ENCODE results near the gene COG1.

Gene COG1

GRCh38 chr17:73227944-73228343, 35.1 kb downstream of the COG1 start:
- no peak overlapping the region for H3K4me3 ChIP-seq (ENCODE audit: low read depth, low read length)
- no peak for DNase-seq

GRCh38 chr17:73228748-73229236, 35.9 kb downstream of the COG1 start:
- no peaks in the 10 kb centered on the region for H3K9me3 ChIP-seq (ENCODE audit: severe bottlenecking)
- peak; percentile 31 for DNase-seq
- no peak overlapping the region for H3K4me3 ChIP-seq (ENCODE audit: low read depth, low read length)
- TF ChIP-seq CTCF (IDR thresholded peaks at IDR 0.05; ENCODE audit: low read depth, low read length), result no peak
- H3K36me3 ChIP-seq, result peaks cover 17% of the 10 kb centered on the region
- no peak overlapping the region for H3K27ac ChIP-seq
- no peaks in the 10 kb centered on the region for H3K27me3 ChIP-seq (ENCODE audit: insufficient read depth, low read depth, severe bottlenecking)

More at GRCh38 chr17:73227944-73228343, 35.1 kb downstream of the COG1 start:
- no peak for TF ChIP-seq CTCF (IDR thresholded peaks at IDR 0.05; ENCODE audit: low read depth, low read length)
- no peaks in the 10 kb centered on the region for H3K9me3 ChIP-seq (ENCODE audit: severe bottlenecking)
- no peak overlapping the region for H3K27ac ChIP-seq
- H3K27me3 ChIP-seq (ENCODE audit: insufficient read depth, low read depth, severe bottlenecking), result no peaks in the 10 kb centered on the region
- H3K36me3 ChIP-seq, result peaks cover 21% of the 10 kb centered on the region

GRCh38 chr17:73230088-73230487, 37.2 kb downstream of the COG1 start:
- Histone ChIP-seq H3K27ac (no peak overlapping the region), H3K36me3 (peaks cover 28% of the 10 kb centered on the region), H3K9me3 (ENCODE audit: severe bottlenecking) (no peaks in the 10 kb centered on the region), H3K27me3 (ENCODE audit: insufficient read depth, low read depth, severe bottlenecking) (no peaks in the 10 kb centered on the region), H3K4me3 (ENCODE audit: low read depth, low read length) (no peak overlapping the region)
- TF ChIP-seq CTCF (IDR thresholded peaks at IDR 0.05; ENCODE audit: low read depth, low read length), result no peak
- no peak for DNase-seq

GRCh38 chr17:73231395-73231794, 38.5 kb downstream of the COG1 start:
- peak overlapping the region; percentile 97 for H3K4me3 ChIP-seq (ENCODE audit: low read depth, low read length)
- TF ChIP-seq CTCF (IDR thresholded peaks at IDR 0.05; ENCODE audit: low read depth, low read length), result no peak
- no peaks in the 10 kb centered on the region for H3K27me3 ChIP-seq (ENCODE audit: insufficient read depth, low read depth, severe bottlenecking)
- peaks cover 36% of the 10 kb centered on the region for H3K36me3 ChIP-seq
- peak overlapping the region; percentile 91 for H3K27ac ChIP-seq
- H3K9me3 ChIP-seq (ENCODE audit: severe bottlenecking), result no peaks in the 10 kb centered on the region
- no peak for DNase-seq

- DNase-seq, result peak; percentile 99
- Histone ChIP-seq H3K27ac (peak overlapping the region; percentile 91), H3K27me3 (ENCODE audit: insufficient read depth, low read depth, severe bottlenecking) (no peaks in the 10 kb centered on the region), H3K4me3 (ENCODE audit: low read depth, low read length) (peak overlapping the region; percentile 97), H3K9me3 (ENCODE audit: severe bottlenecking) (no peaks in the 10 kb centered on the region), H3K36me3 (peaks cover 36% of the 10 kb centered on the region)
- 0 out of 2 replicates have a peak, but pooled peaks have one; percentile 19 for TF ChIP-seq CTCF (IDR thresholded peaks at IDR 0.05; ENCODE audit: low read depth, low read length)
Measured at GRCh38 chr17:73231841-73232586, 39.2 kb downstream of the COG1 start.

Measured in WERI-Rb-1 (cell line).